HepG2 (cell line): ENCODE measurements around the gene STX10. TPM values are rescaled to one million over a fixed set of nuclear protein-coding genes. Genes with fewer than 3 reads are reported as not detected.
A peak's percentile ranks its signal among the peaks of the same experiment; 100 is the strongest.

Experiments
- ATF1 ChIP-seq: IDR thresholded peaks from 2 replicates; pipeline ENCODE4 v1.6.1; 2016; ENCODE audit warnings: mild to moderate bottlenecking, control low read depth
- HDAC6 ChIP-seq: fragments of 200-600 bp; sonication (generic); IDR thresholded peaks from 2 replicates; pipeline ENCODE4 v1.7.0; 2017; ENCODE audit warnings: mild to moderate bottlenecking, antibody characterized with exemption, low read length, low read depth
- HNRNPH1 ChIP-seq: fragments of 200-400 bp; formaldehyde crosslinking; optimal IDR thresholded peaks from 2 replicates; pipeline ENCODE3; 2017; ENCODE audit warnings: mild to moderate bottlenecking, low read depth, low read length
- IKZF4 ChIP-seq: sonication (generic); formaldehyde crosslinking; IDR thresholded peaks from 2 replicates; pipeline ENCODE4 v1.5.1; 2020; ENCODE audit warnings: borderline replicate concordance, mild to moderate bottlenecking, low read depth, missing genetic modification reagents; ENCODE audit errors: not compliant biosample characterization
- KDM3A ChIP-seq: IDR thresholded peaks from 2 replicates; pipeline ENCODE4 v1.6.1; 2018; ENCODE audit warnings: low read depth, missing compliant biosample characterization
- MTA3 ChIP-seq: sonication (generic); formaldehyde crosslinking; IDR thresholded peaks from 2 replicates; pipeline ENCODE4 v1.4.0; 2020; ENCODE audit warnings: missing genetic modification reagents
- NCOA5 ChIP-seq: sonication (generic); formaldehyde crosslinking; IDR thresholded peaks from 2 replicates; pipeline ENCODE4 v1.4.0; 2020; ENCODE audit warnings: missing genetic modification reagents
- SP2 ChIP-seq: sonication (generic); formaldehyde crosslinking; IDR thresholded peaks from 2 replicates; pipeline ENCODE4 v1.5.1; 2020; ENCODE audit warnings: mild to moderate bottlenecking, missing genetic modification reagents
- SPEN ChIP-seq: sonication (generic); formaldehyde crosslinking; IDR thresholded peaks from 2 replicates; pipeline ENCODE4 v1.5.1; 2020; ENCODE audit warnings: low read depth, mild to moderate bottlenecking, missing genetic modification reagents
- SRSF1 ChIP-seq: fragments of 200-400 bp; formaldehyde crosslinking; optimal IDR thresholded peaks from 2 replicates; pipeline ENCODE3; 2017; ENCODE audit warnings: mild to moderate bottlenecking, low read depth, low read length, moderate library complexity
- YEATS2 ChIP-seq: sonication (generic); formaldehyde crosslinking; IDR thresholded peaks from 2 replicates; pipeline ENCODE4 v1.4.0; 2020; ENCODE audit warnings: missing genetic modification reagents, borderline replicate concordance
- ZNF232 ChIP-seq: sonication (generic); formaldehyde crosslinking; IDR thresholded peaks from 2 replicates; pipeline ENCODE4 v1.4.0; 2020; ENCODE audit warnings: missing genetic modification reagents, borderline replicate concordance
- ZNF543 ChIP-seq: sonication (generic); formaldehyde crosslinking; IDR thresholded peaks from 2 replicates; pipeline ENCODE4 v1.4.0; 2020; ENCODE audit warnings: mild to moderate bottlenecking, missing genetic modification reagents
- ZNF546 ChIP-seq: sonication (generic); formaldehyde crosslinking; conservative IDR thresholded peaks from 2 replicates; pipeline ENCODE4 v1.8.1; 2023; ENCODE audit warnings: mild to moderate bottlenecking, missing genetic modification reagents
- ZNF670 ChIP-seq: sonication (generic); formaldehyde crosslinking; IDR thresholded peaks from 2 replicates; pipeline ENCODE4 v1.8.0; 2022; ENCODE audit warnings: mild to moderate bottlenecking, missing genetic modification reagents, borderline replicate concordance
- ZNF850 ChIP-seq: sonication (generic); formaldehyde crosslinking; conservative IDR thresholded peaks from 2 replicates; pipeline ENCODE4 v1.9.0; 2021; ENCODE audit warnings: mild to moderate bottlenecking, missing genetic modification reagents
- polyA plus RNA-seq, 8 experiments: library from polyadenylated mRNA; depleted of rRNA in 3 of 8; stranded (reverse) in 7 of 8; unstranded in 1 of 8; fragments of >200 nt; fragmentation: Illumina TruSeq in 4 of 8; extraction: Trizol in 4 of 8; gene quantifications; 2 replicates each; pipeline versions ENCODE4 v1.2.1 to v1.2.3, GENCODE V29; 2011 to 2016; ENCODE audit warnings: low read depth in 4 of 8, missing spikeins in 1 of 8, mixed read lengths in 1 of 8; ENCODE audit not compliant: insufficient read depth in 1 of 8
- total RNA-seq, 5 experiments: library from RNA; depleted of rRNA; stranded (reverse); fragments of >200 nt; fragmentation: Illumina TruSeq; extraction: Trizol; gene quantifications; 2 replicates each; pipeline ENCODE4 v1.2.3, GENCODE V29; 2016; ENCODE audit warnings: low read depth in 1 of 5
- TF ChIP-seq, protein P1 (sequence below): sonication (generic); formaldehyde crosslinking; IDR thresholded peaks from 2 replicates; pipeline ENCODE4 v1.4.0; 2020; ENCODE audit warnings: missing genetic modification reagents
- TF ChIP-seq, protein P2 (sequence below): sonication (generic); formaldehyde crosslinking; IDR thresholded peaks from 2 replicates; pipeline ENCODE4 v1.5.0; 2020; ENCODE audit warnings: missing genetic modification reagents
- TF ChIP-seq, protein P3 (sequence below): sonication (generic); formaldehyde crosslinking; IDR thresholded peaks from 2 replicates; pipeline ENCODE4 v1.8.1; 2023; ENCODE audit warnings: missing genetic modification reagents, mild to moderate bottlenecking, borderline replicate concordance
- TF ChIP-seq, protein P4 (sequence below): sonication (generic); formaldehyde crosslinking; IDR thresholded peaks from 2 replicates; pipeline ENCODE4 v1.4.0; 2020; ENCODE audit warnings: mild to moderate bottlenecking, missing genetic modification reagents
- TF ChIP-seq, protein P5 (sequence below): fragments of 450-650 bp; IDR thresholded peaks from 2 replicates; pipeline ENCODE4 v1.6.1; 2017; ENCODE audit warnings: mild to moderate bottlenecking

Gene STX10
- total and polyA plus RNA-seq, 2 of the 13 experiments (the other 11 are each of a cell fraction or from before 2014, with no cell fraction given), result 47.9 to 66.4 TPM

DNA sequence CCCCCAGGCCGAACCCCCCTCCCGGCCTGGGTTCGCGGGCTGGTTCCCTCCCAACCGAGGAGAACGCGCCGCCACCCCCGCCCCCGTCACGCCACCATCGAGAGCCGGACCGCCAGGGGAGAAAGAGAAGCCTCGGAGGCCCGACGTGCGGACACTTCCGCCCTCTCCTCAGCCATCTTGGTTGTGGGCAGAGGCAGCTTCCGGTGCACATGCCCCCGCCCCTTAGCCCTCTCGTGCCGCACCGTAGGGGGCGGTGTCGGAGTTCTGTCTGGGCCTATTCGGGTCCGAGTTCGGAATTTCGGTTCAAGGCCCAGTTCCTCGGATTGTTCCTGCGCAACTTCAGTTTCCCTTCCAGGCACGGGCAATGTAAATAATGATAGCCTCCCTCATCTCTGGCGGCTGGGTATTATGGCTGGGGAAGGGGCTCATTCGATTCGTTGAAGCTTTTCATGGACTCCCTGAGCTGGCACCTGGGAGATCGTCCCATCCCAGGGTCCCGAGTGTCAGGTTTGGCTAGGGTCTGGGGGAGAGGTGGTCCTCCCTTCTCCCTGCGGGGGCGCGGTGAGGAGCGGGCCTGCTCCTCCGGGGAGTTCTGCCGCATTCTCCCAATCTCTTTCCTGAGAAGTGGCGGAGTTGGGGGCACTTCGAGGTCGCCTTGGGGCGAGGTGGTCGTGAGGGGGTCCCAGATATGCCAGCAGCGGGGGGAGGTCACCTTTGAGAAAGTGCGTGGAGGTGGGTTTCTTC lies at the start of gene STX10, which contains the start of gene IER2 (continued):
- TF ChIP-seq SP2 (CRISPR knock-in tag) (peak; percentile 73), ZNF546 (CRISPR knock-in tag) (no peak), SRSF1 (no peak), ZNF670 (CRISPR knock-in tag) (no peak; the same call in 1 of the 2 replicates), ATF1 (no peak), IKZF4 (CRISPR knock-in tag) (no peak), ZNF543 (CRISPR knock-in tag) (no peak), NCOA5 (CRISPR knock-in tag) (no peak), HNRNPH1 (no peak), ZNF232 (CRISPR knock-in tag) (peak; percentile 52; the same call in 1 of the 2 replicates), KDM3A (CRISPR knock-in tag) (no peak), SPEN (peak; percentile 88; the same call in 1 of the 2 replicates), MTA3 (CRISPR knock-in tag) (no peak), HDAC6 (no peak), ZNF850 (CRISPR knock-in tag) (0 out of 2 replicates have a peak, but pooled peaks have one; percentile 70), YEATS2 (peak; percentile 90)
- TF ChIP-seq, protein P1, sequence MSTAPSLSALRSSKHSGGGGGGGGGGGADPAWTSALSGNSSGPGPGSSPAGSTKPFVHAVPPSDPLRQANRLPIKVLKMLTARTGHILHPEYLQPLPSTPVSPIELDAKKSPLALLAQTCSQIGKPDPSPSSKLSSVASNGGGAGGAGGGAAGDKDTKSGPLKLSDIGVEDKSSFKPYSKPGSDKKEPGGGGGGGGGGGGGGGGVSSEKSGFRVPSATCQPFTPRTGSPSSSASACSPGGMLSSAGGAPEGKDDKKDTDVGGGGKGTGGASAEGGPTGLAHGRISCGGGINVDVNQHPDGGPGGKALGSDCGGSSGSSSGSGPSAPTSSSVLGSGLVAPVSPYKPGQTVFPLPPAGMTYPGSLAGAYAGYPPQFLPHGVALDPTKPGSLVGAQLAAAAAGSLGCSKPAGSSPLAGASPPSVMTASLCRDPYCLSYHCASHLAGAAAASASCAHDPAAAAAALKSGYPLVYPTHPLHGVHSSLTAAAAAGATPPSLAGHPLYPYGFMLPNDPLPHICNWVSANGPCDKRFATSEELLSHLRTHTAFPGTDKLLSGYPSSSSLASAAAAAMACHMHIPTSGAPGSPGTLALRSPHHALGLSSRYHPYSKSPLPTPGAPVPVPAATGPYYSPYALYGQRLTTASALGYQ (CRISPR knock-in tag), result no peak
- TF ChIP-seq, protein P2, sequence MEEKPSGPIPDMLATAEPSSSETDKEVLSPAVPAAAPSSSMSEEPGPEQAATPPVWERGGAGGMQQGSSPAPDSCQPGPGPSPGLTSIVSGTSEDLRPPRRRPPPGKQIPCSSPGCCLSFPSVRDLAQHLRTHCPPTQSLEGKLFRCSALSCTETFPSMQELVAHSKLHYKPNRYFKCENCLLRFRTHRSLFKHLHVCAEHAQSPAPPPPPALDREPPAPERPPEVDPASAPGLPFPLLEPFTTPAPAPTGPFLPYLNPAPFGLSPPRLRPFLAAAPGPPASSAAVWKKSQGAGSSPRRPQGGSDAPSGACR, result peak; percentile 56
- TF ChIP-seq, protein P3, sequence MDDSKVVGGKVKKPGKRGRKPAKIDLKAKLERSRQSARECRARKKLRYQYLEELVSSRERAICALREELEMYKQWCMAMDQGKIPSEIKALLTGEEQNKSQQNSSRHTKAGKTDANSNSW, result no peak
- TF ChIP-seq, protein P4, sequence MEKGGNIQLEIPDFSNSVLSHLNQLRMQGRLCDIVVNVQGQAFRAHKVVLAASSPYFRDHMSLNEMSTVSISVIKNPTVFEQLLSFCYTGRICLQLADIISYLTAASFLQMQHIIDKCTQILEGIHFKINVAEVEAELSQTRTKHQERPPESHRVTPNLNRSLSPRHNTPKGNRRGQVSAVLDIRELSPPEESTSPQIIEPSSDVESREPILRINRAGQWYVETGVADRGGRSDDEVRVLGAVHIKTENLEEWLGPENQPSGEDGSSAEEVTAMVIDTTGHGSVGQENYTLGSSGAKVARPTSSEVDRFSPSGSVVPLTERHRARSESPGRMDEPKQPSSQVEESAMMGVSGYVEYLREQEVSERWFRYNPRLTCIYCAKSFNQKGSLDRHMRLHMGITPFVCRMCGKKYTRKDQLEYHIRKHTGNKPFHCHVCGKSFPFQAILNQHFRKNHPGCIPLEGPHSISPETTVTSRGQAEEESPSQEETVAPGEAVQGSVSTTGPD (CRISPR knock-in tag), result no peak
- TF ChIP-seq, protein P5, sequence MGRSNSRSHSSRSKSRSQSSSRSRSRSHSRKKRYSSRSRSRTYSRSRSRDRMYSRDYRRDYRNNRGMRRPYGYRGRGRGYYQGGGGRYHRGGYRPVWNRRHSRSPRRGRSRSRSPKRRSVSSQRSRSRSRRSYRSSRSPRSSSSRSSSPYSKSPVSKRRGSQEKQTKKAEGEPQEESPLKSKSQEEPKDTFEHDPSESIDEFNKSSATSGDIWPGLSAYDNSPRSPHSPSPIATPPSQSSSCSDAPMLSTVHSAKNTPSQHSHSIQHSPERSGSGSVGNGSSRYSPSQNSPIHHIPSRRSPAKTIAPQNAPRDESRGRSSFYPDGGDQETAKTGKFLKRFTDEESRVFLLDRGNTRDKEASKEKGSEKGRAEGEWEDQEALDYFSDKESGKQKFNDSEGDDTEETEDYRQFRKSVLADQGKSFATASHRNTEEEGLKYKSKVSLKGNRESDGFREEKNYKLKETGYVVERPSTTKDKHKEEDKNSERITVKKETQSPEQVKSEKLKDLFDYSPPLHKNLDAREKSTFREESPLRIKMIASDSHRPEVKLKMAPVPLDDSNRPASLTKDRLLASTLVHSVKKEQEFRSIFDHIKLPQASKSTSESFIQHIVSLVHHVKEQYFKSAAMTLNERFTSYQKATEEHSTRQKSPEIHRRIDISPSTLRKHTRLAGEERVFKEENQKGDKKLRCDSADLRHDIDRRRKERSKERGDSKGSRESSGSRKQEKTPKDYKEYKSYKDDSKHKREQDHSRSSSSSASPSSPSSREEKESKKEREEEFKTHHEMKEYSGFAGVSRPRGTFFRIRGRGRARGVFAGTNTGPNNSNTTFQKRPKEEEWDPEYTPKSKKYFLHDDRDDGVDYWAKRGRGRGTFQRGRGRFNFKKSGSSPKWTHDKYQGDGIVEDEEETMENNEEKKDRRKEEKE, result no peak
